Stimulated activated CD8-positive, alpha-beta memory T cell treated with anti-CD3 and anti-CD28 coated beads, Interleukin-12 subunit alpha, Interleukin-12 subunit beta, amount 100 ng/mL, for 1 hour (primary cell): Measurements from ENCODE around the gene LRRC25.

ENCODE experiments used
- DNase-seq: peaks from one replicate; pipeline ENCODE4 v3.0.0-alpha.2; 2020; ENCODE audit warnings: low read depth

Gene LRRC25

GRCh38 chr19:18345296-18345695 is 52.1 kb downstream of the LRRC25 start:
- no peak for DNase-seq

DNA sequence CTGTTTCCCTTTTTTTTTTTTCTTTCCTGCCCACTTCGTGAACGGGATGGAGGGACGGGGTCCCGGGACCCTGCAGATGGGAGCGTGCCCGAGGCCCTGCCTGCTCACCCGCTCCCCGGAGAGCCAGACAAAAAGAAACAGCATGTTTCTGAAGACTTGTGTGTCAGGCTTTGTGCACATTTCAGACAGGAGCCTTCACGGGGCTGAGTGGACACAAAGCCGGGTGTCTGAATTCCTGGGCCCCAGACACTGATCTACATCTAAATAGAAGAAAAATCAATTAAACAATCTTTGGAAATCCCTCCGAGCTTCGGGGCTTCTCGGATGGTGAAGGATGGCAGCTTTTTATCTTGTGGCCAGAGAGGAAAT is 52.9 kb downstream of the LRRC25 start:
- DNase-seq, result no peak

GRCh38 chr19:18342090-18342632 is 55.3 kb downstream of the LRRC25 start:
- no peak for DNase-seq
